ENCODE data around the gene RMND5A. TPM values are rescaled to one million over a fixed set of nuclear protein-coding genes. Genes with fewer than 3 reads are reported as not detected.

The RMND5A gene
- polyA plus RNA-seq, 1 of the 3 experiments (the other 2 are of a cell fraction), result 4.3 TPM

GRCh38 chr2:86671337-86671981 is 48.6 kb upstream of the RMND5A start (continued):
- TF ChIP-seq REST (IDR thresholded peaks at IDR 0.05; ENCODE audit: low read depth, low read length), result no peak

- DNase-seq, result no peak
- no peaks in the 10 kb centered on the region for H3K9me2 ChIP-seq
- H3K9me3 ChIP-seq, result no peaks in the 10 kb centered on the region
- no peak overlapping the region for H3K4me3 ChIP-seq (ENCODE audit: low read depth in 2 of 2, low read length in 1 of 2)
- H3F3A ChIP-seq (replicated peaks; ENCODE audit: insufficient read depth), result no peaks in the 10 kb centered on the region
- TF ChIP-seq REST (IDR thresholded peaks at IDR 0.05; ENCODE audit: low read depth, low read length), result no peak
- TF ChIP-seq SIN3A (IDR thresholded peaks at IDR 0.05; ENCODE audit: borderline replicate concordance, low read depth, low read length), result no peak
- TF ChIP-seq TAF1 (IDR thresholded peaks at IDR 0.05; ENCODE audit: borderline replicate concordance, low read depth, low read length), result no peak
- no peak for TF ChIP-seq RCOR1 (IDR thresholded peaks at IDR 0.05; ENCODE audit: low read length)
- TF ChIP-seq NFIC (IDR thresholded peaks at IDR 0.05; ENCODE audit: borderline replicate concordance), result no peak
- TF ChIP-seq USF1 (IDR thresholded peaks at IDR 0.05; ENCODE audit: borderline replicate concordance, low read depth), result no peak
- H3K27me3 ChIP-seq (ENCODE audit: insufficient read depth), result no peaks in the 10 kb centered on the region
- no peaks in the 10 kb centered on the region for H4K20me1 ChIP-seq (ENCODE audit: insufficient read depth)
- 68% methylated on average over 3 of the region's 3 CpGs for WGBS (ENCODE audit: low lambda C conversion rate)
- no peak overlapping the region for H3K4me2 ChIP-seq
- ChIA-PET POLR2A (no interaction called here), CTCF (no interaction called here)
- no peak overlapping the region for H3K9ac ChIP-seq
- H2AFZ ChIP-seq (ENCODE audit: low read depth), result no peak overlapping the region
- H3K79me2 ChIP-seq (ENCODE audit: insufficient read depth), result no peaks in the 10 kb centered on the region
- no peaks in the 10 kb centered on the region for H3K36me3 ChIP-seq (replicated peaks in 1 of 2; ENCODE audit: control insufficient read depth in 1 of 2, insufficient read depth in 2 of 2, low read length in 1 of 2)
- H3K27ac ChIP-seq (ENCODE audit: low read depth in 2 of 2, low read length in 1 of 2), result no peak overlapping the region
- H3K4me1 ChIP-seq (ENCODE audit: control insufficient read depth in 1 of 2, insufficient read depth in 2 of 2, low read depth in 1 of 2, low read length in 1 of 2), result peaks cover 0 to 3% of the 10 kb centered on the region in 2 experiments; a peak in 1 of 4 replicates
Observed at GRCh38 chr2:86672027-86672545, 48.0 kb upstream of the RMND5A start.
